ENCODE data around the gene ATP10D.

DNA sequence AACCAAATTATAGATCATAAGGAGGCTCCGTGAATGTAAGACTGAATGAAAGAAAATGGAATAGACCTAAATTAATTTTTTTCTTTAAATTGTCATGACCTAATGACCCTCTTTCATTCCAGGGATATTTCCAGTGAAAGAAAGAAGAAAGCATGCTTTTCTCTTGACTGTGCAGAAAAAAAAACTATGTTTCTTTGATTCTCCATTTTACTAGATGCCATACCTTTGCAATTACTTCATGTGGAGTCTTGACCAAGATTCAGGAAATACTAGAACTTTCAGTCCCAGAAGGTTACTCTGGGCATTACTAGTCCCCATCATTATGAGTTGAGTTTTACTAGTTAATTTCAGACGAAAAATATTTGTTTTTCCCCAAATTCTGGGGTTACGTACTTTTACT is 15.1 kb upstream of the ATP10D start:
- no peak for TF ChIP-seq CTCF (IDR thresholded peaks at IDR 0.05)
- no peak for TF ChIP-seq POLR2A (IDR thresholded peaks at IDR 0.05)
